Measurements from ENCODE around the gene ZNF276. TPM values are rescaled to one million over a fixed set of nuclear protein-coding genes. Genes with fewer than 3 reads are reported as not detected.
"Not testable (repeated sequence)": the region's sequence is repeated elsewhere in the genome, so short reads cannot be mapped to it uniquely, and the experiment has no call there.

Gene ZNF276
- total RNA-seq, 1 experiment from 2014 or later = 18.6 TPM

GRCh38 chr16:89775223-89775622, 53.9 kb downstream of the ZNF276 start:
- H3K36me3 Mint-ChIP-seq (ENCODE audit: insufficient read depth in 1 of 3, low read depth in 3 of 3) = peaks cover 53 to 88% (median 76%) of the 10 kb centered on the region in 3 experiments
- no peak overlapping the region for H2BK20ac ChIP-seq (ENCODE audit: low read depth, low read length, poor library complexity, severe bottlenecking)
- no peak overlapping the region for H2AFZ ChIP-seq (ENCODE audit: low read length)
- H4K8ac ChIP-seq (replicated peaks; ENCODE audit: insufficient read length, low read depth, low read length) = no peak overlapping the region
- no peaks in the 10 kb centered on the region for H3K4me1 ChIP-seq (ENCODE audit: insufficient read depth, low read length)
- peak overlapping the region in 1 of 3 experiments; percentile 55; a peak in 1 of 7 replicates for H3K27ac Mint-ChIP-seq
- no peak overlapping the region for H3K4me3 Mint-ChIP-seq
- H4K91ac ChIP-seq (ENCODE audit: insufficient read length, low read depth, low read length) = no peak overlapping the region
- H3K4ac ChIP-seq (ENCODE audit: low read depth, low read length) = no peak overlapping the region
- H3K79me2 ChIP-seq (ENCODE audit: insufficient read depth, low read length) = no peaks in the 10 kb centered on the region
- H2BK120ac ChIP-seq (ENCODE audit: low read depth, low read length, poor library complexity, severe bottlenecking) = no peak overlapping the region
- H3K27me3 ChIP-seq (ENCODE audit: insufficient read depth, low read length) = no peaks in the 10 kb centered on the region
- no peak overlapping the region for H2AK5ac ChIP-seq (ENCODE audit: insufficient read length, low read length)
- no peaks in the 10 kb centered on the region for H3K79me1 ChIP-seq (ENCODE audit: insufficient read depth, low read depth, low read length, poor library complexity, severe bottlenecking)
- DNase-seq = no peak
- no peaks in the 10 kb centered on the region for H3K27me3 Mint-ChIP-seq (ENCODE audit: low read depth)
- peaks cover 2% of the 10 kb centered on the region for H4K20me1 ChIP-seq (ENCODE audit: control insufficient read depth, insufficient read depth, insufficient read length)
- H3K9me3 Mint-ChIP-seq = no peaks in the 10 kb centered on the region
- no peak overlapping the region for H2BK12ac ChIP-seq (ENCODE audit: insufficient read length, low read depth, low read length)
- no peak overlapping the region for H3K14ac ChIP-seq (ENCODE audit: insufficient read depth, low read length)
- H2BK15ac ChIP-seq (ENCODE audit: low read depth, low read length) = no peak overlapping the region
- H3K9ac ChIP-seq (ENCODE audit: extremely low read depth, insufficient read length, low read length) = no peak overlapping the region
- no peak overlapping the region for H3T11ph ChIP-seq (ENCODE audit: low read length)
- H3K23me2 ChIP-seq (ENCODE audit: insufficient read length, low read depth, low read length, poor library complexity, severe bottlenecking) = peaks cover 2% of the 10 kb centered on the region
- no peak overlapping the region for H3K56ac ChIP-seq (ENCODE audit: insufficient read length, low read depth, low read length)
- WGBS (ENCODE audit: extremely low coverage, insufficient read length, low lambda C conversion rate) = no CpG with 5 or more reads among the region's 13 CpGs
- no peak overlapping the region for H2BK5ac ChIP-seq (ENCODE audit: insufficient read length, low read length)
- H3K23ac ChIP-seq (ENCODE audit: insufficient read length, low read depth, low read length) = no peak overlapping the region
- no peak overlapping the region for H3K18ac ChIP-seq (ENCODE audit: insufficient read length, low read depth, low read length)
- H3K4me1 Mint-ChIP-seq = peaks cover 8 to 9% of the 10 kb centered on the region in 2 experiments; a peak in 3 of 4 replicates
- H4K5ac ChIP-seq (ENCODE audit: insufficient read length, low read depth, low read length) = no peak overlapping the region
- H3K9me3 ChIP-seq (ENCODE audit: control insufficient read depth, low read depth, low read length) = no peaks in the 10 kb centered on the region
- TF ChIP-seq CTCF (conservative IDR thresholded peaks at IDR 0.05) = no peak
- H3K27ac ChIP-seq (ENCODE audit: insufficient read length, low read depth, low read length) = no peak overlapping the region
- no peak overlapping the region for H3K4me2 ChIP-seq (ENCODE audit: insufficient read depth, insufficient read length, low read length)

GRCh38 chr16:89778211-89778610, 56.9 kb downstream of the ZNF276 start:
- H3K9ac ChIP-seq (ENCODE audit: extremely low read depth, insufficient read length, low read length); DNase-seq; H3K56ac ChIP-seq (ENCODE audit: insufficient read length, low read depth, low read length); H2BK15ac ChIP-seq (ENCODE audit: low read depth, low read length); H3K4ac ChIP-seq (ENCODE audit: low read depth, low read length); H3K9me3 Mint-ChIP-seq; H2BK5ac ChIP-seq (ENCODE audit: insufficient read length, low read length); H3K27ac Mint-ChIP-seq; H4K8ac ChIP-seq (replicated peaks; ENCODE audit: insufficient read length, low read depth, low read length); H2AFZ ChIP-seq (ENCODE audit: low read length); H3K23me2 ChIP-seq (ENCODE audit: insufficient read length, low read depth, low read length, poor library complexity, severe bottlenecking); H3K14ac ChIP-seq (ENCODE audit: insufficient read depth, low read length); H4K91ac ChIP-seq (ENCODE audit: insufficient read length, low read depth, low read length); H3K18ac ChIP-seq (ENCODE audit: insufficient read length, low read depth, low read length); H3K4me1 ChIP-seq (ENCODE audit: insufficient read depth, low read length); H2BK20ac ChIP-seq (ENCODE audit: low read depth, low read length, poor library complexity, severe bottlenecking); H3K9me3 ChIP-seq (ENCODE audit: control insufficient read depth, low read depth, low read length); H3K4me2 ChIP-seq (ENCODE audit: insufficient read depth, insufficient read length, low read length); H3K79me1 ChIP-seq (ENCODE audit: insufficient read depth, low read depth, low read length, poor library complexity, severe bottlenecking); H3K79me2 ChIP-seq (ENCODE audit: insufficient read depth, low read length); H2BK120ac ChIP-seq (ENCODE audit: low read depth, low read length, poor library complexity, severe bottlenecking); H4K5ac ChIP-seq (ENCODE audit: insufficient read length, low read depth, low read length); H3K27ac ChIP-seq (ENCODE audit: insufficient read length, low read depth, low read length); H3K27me3 ChIP-seq (ENCODE audit: insufficient read depth, low read length); H4K20me1 ChIP-seq (ENCODE audit: control insufficient read depth, insufficient read depth, insufficient read length); H2BK12ac ChIP-seq (ENCODE audit: insufficient read length, low read depth, low read length); H3K27me3 Mint-ChIP-seq (ENCODE audit: low read depth); H3K23ac ChIP-seq (ENCODE audit: insufficient read length, low read depth, low read length); H3K4me3 Mint-ChIP-seq; H2AK5ac ChIP-seq (ENCODE audit: insufficient read length, low read length); H3T11ph ChIP-seq (ENCODE audit: low read length): not testable (repeated sequence)
- H3K4me1 Mint-ChIP-seq = peaks cover 11 to 13% of the 10 kb centered on the region in 2 experiments; a peak in 3 of 4 replicates
- peaks cover 50 to 82% (median 71%) of the 10 kb centered on the region in 3 experiments for H3K36me3 Mint-ChIP-seq (ENCODE audit: insufficient read depth in 1 of 3, low read depth in 3 of 3)
- no CpG with 5 or more reads among the region's 5 CpGs for WGBS (ENCODE audit: extremely low coverage, insufficient read length, low lambda C conversion rate)

Measured in H9 (cell line).